Measurements from ENCODE around the gene AKR1E2. TPM values are rescaled to one million over a fixed set of nuclear protein-coding genes. Genes with fewer than 3 reads are reported as not detected.

Gene AKR1E2
- total and polyA plus RNA-seq, 9 of the 15 experiments (the other 6 are each of a cell fraction or from before 2014, with no cell fraction given) = 4.2 to 16.6 (median 9.8) TPM

GRCh38 chr10:4867109-4867519 is 41.1 kb downstream of the AKR1E2 start (continued):
- TF ChIP-seq ELF4 (CRISPR knock-in tag; IDR thresholded peaks at IDR 0.05) = peak; percentile 78
- TF ChIP-seq TCF15 (CRISPR knock-in tag; IDR thresholded peaks at IDR 0.05) = peak; percentile 80; the same call in 1 of the 2 replicates
- TF ChIP-seq ZNF668 (CRISPR knock-in tag; IDR thresholded peaks at IDR 0.05) = peak; percentile 6; the same call in 1 of the 2 replicates
- peak; percentile 87 for TF ChIP-seq TEAD2 (tag; IDR thresholded peaks at IDR 0.05)
- TF ChIP-seq ZNF707 (CRISPR knock-in tag; conservative IDR thresholded peaks at IDR 0.05) = 0 out of 2 replicates have a peak, but pooled peaks have one; percentile 43
- no peak for TF ChIP-seq CGGBP1 (CRISPR knock-in tag; IDR thresholded peaks at IDR 0.05)
- TF ChIP-seq SRSF3 (IDR thresholded peaks at IDR 0.05; ENCODE audit: insufficient read depth, low read length) = no peak
- peak; percentile 96 for TF ChIP-seq DMBX1 (CRISPR knock-in tag; IDR thresholded peaks at IDR 0.05; ENCODE audit: borderline replicate concordance)
- TF ChIP-seq MLX (CRISPR knock-in tag; conservative IDR thresholded peaks at IDR 0.05) = 0 out of 4 replicates have a peak, but pooled peaks of 1 of the 2 experiments have one; percentile 31
- no peak for TF ChIP-seq SAFB2 (IDR thresholded peaks at IDR 0.05; ENCODE audit: borderline replicate concordance, low read depth, low read length, severe bottlenecking)
- 0 out of 2 replicates have a peak, but pooled peaks have one; percentile 41 for TF ChIP-seq RFX7 (CRISPR knock-in tag; IDR thresholded peaks at IDR 0.05)
- TF ChIP-seq ZNF589 (CRISPR knock-in tag; IDR thresholded peaks at IDR 0.05; ENCODE audit: low read depth) = peak; percentile 75
- TF ChIP-seq HMGN3 (IDR thresholded peaks at IDR 0.05; ENCODE audit: borderline replicate concordance, extremely low read depth, insufficient read length, low read depth, low read length) = no peak
- no peak for TF ChIP-seq EZH2 (IDR thresholded peaks at IDR 0.05; ENCODE audit: borderline replicate concordance, low read depth, low read length)
- TF ChIP-seq MGA (IDR thresholded peaks at IDR 0.05) = no peak
- peak; percentile 79 for TF ChIP-seq SMARCA5 (IDR thresholded peaks at IDR 0.05)
